ENCODE results near the gene TOGARAM1.

- no peak for TF ChIP-seq EZH2 (IDR thresholded peaks at IDR 0.05; ENCODE audit: insufficient read depth, poor library complexity, severe bottlenecking)
- no peak for TF ChIP-seq EZH2phosphoT487 (IDR thresholded peaks at IDR 0.05; ENCODE audit: insufficient read depth, low read depth)
These were observed 132.3 kb downstream of the TOGARAM1 start for GRCh38 chr14:45094275-45094674.

Measured in GM23248 (cell line).